IPS-NIHi7 (cell line): Measurements from ENCODE around the gene SORBS1.

Experiments used
- DNase-seq: peaks from one replicate; pipeline ENCODE4 v3.0.0; 2012; ENCODE audit warnings: mixed read lengths; ENCODE audit errors: extremely low spot score

SORBS1 gene

GRCh38 chr10:95516774-95517373, 44.3 kb downstream of the SORBS1 start:
- no peak for DNase-seq

GRCh38 chr10:95513941-95514392, 47.2 kb downstream of the SORBS1 start:
- no peak for DNase-seq

- DNase-seq: no peak
These were observed 48.1 kb downstream of the SORBS1 start for GRCh38 chr10:95513008-95513589.

GRCh38 chr10:95511314-95511713, 49.9 kb downstream of the SORBS1 start:
- no peak for DNase-seq

- DNase-seq: no peak
These were observed 51.9 kb downstream of the SORBS1 start for GRCh38 chr10:95509251-95509650.

GRCh38 chr10:95508730-95509129, 52.4 kb downstream of the SORBS1 start:
- DNase-seq: no peak

GRCh38 chr10:95506056-95506737, 55.0 kb downstream of the SORBS1 start:
- DNase-seq: no peak

- no peak for DNase-seq
These were observed 55.5 kb downstream of the SORBS1 start for GRCh38 chr10:95505641-95506040.

- no peak for DNase-seq
These were observed 56.0 kb downstream of the SORBS1 start for GRCh38 chr10:95505084-95505610.

- no peak for DNase-seq
These were observed 56.9 kb downstream of the SORBS1 start for GRCh38 chr10:95504246-95504691.

- DNase-seq: no peak
These were observed 57.6 kb downstream of the SORBS1 start for GRCh38 chr10:95503526-95503925.

GRCh38 chr10:95503001-95503400, 58.2 kb downstream of the SORBS1 start:
- DNase-seq: no peak

GRCh38 chr10:95502377-95502776, 58.8 kb downstream of the SORBS1 start:
- no peak for DNase-seq

GRCh38 chr10:95501203-95502094, 59.7 kb downstream of the SORBS1 start:
- DNase-seq: no peak

- DNase-seq: no peak
These were observed 60.5 kb downstream of the SORBS1 start for GRCh38 chr10:95500649-95501048.

- no peak for DNase-seq
These were observed 61.1 kb downstream of the SORBS1 start for GRCh38 chr10:95500097-95500496.

- DNase-seq: no peak
These were observed 61.6 kb downstream of the SORBS1 start for GRCh38 chr10:95499482-95499989.

- no peak for DNase-seq
These were observed 64.2 kb downstream of the SORBS1 start for GRCh38 chr10:95496951-95497350.

GRCh38 chr10:95496246-95496911, 64.8 kb downstream of the SORBS1 start:
- no peak for DNase-seq

- no peak for DNase-seq
These were observed 67.3 kb downstream of the SORBS1 start for GRCh38 chr10:95493862-95494261.

- no peak for DNase-seq
These were observed 73.2 kb downstream of the SORBS1 start for GRCh38 chr10:95487994-95488393.
